GM19351 (cell line): ENCODE results near the gene TNIK.

Source experiments
- ATAC-seq: cut with Tn5 transposase; IDR thresholded peaks from one replicate; pipeline ENCODE4 v1.9.1; 2021; ENCODE audit warnings: mild to moderate bottlenecking, moderate library complexity; ENCODE audit not compliant: unreplicated experiment

Gene TNIK

DNA sequence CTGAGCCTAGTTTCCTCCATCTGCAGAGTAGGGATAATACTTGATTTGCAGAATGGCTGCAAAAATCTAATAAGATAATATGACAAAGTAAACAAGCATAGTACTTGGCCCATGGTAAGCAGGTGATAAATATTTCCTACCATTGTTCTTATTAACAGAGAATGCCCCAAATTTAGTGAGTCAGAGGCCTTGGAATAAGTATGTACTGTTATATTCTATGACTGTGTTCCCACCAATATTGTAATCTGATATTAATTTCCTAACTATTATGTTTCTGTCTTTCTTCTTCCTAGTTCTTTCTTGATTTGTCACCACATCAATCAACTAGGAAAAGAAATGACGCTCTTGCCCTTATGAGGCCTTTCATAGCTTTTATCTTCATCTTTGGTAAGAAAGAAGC is 255.3 kb downstream of the TNIK start:
- no peak for ATAC-seq

DNA sequence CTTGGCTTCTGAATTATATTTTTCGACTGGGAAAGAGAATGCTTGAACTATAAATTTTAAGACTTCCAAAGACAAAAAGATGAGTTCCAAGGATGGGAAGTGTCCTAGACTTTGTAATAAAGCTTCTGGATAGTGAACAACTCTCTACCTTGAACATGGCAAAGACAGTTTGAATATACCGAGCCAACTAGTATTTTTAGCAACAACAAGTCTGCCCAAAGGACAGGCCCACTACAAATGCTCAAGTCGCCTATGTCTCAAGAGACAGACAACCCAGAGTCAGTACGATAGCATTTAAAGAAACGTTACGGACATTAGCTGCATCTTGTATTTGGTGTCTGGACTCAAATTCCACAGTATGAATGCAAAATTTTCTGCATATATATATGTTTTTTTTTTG is 258.4 kb downstream of the TNIK start:
- no peak for ATAC-seq

DNA sequence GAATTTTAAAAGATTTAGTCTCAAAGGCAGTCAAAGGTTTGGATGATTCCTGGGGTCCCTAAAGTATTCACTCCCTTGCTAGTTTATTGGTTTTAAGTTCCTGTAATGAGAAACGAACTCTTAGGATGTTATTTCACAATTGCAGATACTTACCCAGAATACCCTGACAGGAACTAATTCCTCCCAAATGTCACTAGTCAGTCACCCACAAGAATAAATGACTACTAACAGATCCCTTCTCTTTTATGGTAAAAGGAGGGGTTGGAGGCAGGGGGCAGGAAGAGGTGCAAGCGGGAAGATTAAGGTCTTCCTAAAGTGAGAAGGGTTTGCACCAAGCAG is 259.5 kb downstream of the TNIK start:
- no peak for ATAC-seq

DNA sequence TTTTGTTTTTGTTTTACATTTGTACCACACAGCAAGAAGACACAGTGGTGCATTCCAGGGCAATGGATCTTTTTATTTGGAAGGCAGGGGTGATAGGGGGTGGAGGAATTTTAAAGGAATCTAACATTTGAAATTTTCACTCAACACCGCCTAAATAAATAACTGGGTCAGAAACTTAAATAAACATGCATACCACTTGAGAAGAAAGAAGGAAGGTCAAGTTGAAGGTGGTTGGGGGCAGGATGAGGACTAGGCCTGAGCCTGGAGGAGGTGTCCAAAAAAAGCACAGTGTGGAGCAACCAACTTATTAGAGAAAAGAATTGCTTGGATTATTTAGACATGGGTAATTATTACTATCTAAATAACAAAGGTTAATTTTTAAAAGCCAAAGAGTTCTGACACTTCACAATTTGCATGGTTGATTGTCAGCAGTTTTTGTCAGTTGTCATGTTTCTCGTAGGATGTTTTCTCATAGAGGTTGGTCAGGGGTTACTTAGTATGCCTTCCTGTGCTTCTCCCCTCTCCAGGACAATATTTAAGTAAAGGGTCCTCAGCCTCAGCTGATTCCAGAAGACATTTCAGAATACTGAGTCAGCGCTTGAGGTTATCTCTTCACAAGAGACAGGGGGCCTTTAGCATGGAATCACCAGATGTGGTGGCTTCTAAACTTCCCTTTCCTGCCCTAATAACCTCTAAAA is 260.0 kb downstream of the TNIK start:
- no peak for ATAC-seq

DNA sequence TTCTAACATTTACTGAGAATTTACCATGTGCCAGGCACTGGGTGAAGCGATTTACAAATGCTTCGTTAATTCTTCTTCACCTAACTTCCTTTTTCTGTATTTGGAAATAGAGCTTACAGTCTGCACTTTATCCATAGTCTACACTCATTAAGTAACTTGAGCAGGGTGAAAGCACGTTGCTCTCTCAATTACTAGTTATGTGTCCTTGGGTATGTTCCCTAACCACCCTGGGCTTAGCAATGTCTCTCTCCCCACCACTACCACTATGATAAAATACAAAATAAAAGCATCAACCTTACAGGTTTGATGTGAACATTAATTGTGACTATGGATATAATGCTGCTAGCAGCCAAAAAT is 260.8 kb downstream of the TNIK start:
- ATAC-seq = no peak

DNA sequence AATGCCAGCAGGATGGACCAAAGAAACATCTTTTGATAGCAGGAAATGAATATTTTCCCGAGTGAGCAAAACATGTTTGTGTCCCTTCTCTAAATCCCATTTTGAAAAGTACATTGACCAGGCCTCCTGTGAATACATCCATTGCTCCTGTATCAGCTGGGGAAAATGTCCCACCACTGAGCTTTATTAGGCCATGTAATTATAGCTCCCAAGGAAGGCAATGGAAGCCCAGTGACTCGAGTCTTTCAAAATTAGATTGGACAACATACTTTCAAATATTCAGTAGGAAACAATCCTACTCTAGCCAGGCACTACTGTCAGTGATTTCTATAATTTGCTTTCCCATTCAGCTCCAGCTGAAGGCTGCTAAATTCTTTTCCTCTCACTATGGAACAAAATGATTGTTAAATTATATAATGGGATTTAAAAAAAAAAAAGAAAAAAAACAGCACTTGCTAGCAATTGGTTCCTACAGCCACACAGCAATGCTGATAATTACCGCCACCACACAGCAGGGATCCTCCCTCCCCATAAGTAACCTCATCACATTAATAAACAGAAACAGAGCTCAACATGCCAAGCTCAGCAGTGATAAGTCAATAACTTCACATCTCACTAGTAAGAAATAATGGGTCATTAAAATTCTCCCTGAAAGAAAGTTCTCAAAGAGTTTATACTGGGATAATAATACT is 261.3 kb downstream of the TNIK start:
- no peak for ATAC-seq

DNA sequence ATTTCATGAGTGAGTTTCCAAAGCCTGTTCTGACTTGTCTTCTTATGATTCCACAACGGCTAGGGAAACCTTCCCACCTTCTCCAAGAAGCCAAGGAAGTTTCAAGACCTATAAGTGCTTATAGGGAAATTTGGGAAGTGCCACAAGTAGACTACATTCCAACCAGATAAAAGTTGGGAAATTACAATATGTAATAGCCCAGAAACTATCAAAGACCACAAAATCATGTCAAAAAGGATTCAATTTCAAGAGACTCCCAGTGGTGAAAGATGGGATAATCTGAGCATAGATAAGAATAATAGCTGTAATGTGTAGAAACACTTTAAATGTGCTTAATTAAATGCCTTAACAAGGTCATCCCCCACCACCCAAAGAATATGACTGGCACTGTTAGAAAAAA is 264.5 kb downstream of the TNIK start:
- no peak for ATAC-seq

DNA sequence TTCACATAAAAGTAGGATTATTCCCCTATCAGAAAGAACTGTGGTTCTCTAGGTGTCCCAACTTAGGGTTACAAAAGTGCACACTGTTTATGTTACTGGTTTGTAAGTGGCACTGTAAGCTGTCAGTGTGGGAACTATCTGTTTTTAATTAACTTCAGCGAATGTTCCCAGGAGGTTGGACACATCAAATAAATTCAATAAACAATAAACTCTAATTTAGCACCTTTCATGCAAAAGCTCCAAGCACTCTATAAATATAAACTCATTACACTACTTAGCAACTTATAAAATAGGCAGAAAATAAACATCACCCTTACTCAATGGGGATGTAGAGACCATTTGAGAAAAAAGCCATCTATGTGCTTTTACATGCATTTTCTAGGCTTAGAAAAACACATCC is 265.2 kb downstream of the TNIK start:
- ATAC-seq = no peak

DNA sequence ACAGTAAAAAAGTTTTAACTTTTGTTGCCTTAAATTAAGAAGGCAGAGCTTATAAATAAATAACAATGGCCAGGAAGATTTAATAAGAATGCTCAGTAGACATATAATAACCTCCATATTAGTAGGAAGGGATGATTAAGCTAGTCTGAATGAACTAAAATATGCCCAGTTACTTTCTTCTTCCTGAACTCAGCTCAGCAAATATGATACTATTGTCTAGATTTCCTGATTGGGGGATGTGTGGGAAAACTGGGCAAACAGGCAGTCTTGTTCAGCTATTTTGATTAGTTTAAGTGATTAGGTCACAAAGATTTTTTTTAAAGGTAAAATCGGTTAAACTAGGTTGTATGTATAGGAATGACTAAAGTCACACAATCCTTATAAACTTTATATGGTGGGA is 266.5 kb downstream of the TNIK start:
- no peak for ATAC-seq

DNA sequence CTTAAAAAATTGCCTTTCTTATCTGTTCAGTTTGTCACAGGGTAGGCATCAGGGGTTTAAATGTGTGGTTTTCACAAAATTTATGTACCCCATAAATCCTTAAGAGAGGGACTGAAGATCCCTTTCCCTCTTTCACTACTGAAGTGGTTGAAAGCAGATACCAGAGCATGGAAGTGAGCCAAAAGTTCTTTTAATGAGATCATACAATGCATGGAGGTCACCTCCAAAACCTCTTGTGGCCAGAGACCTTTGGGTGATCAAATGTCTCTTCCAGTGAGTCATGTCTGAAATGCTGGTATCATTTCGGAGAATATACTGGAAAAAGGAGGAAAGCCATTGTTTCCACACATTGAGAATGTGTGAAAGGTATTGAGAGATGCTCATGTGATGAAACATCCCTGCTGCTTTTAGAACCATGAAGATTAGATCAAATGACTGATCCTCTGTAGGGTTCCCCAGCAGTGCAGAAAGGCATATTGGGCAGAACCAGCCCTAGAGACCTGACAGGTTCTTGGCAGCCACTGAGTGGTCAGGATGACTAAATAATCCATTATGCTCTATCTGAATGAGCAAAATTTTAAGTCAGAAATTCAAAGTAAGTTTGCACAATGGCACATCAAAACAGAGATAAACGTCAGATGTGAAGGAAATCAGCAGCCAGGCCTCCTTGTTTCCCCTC is 267.9 kb downstream of the TNIK start:
- no peak for ATAC-seq

DNA sequence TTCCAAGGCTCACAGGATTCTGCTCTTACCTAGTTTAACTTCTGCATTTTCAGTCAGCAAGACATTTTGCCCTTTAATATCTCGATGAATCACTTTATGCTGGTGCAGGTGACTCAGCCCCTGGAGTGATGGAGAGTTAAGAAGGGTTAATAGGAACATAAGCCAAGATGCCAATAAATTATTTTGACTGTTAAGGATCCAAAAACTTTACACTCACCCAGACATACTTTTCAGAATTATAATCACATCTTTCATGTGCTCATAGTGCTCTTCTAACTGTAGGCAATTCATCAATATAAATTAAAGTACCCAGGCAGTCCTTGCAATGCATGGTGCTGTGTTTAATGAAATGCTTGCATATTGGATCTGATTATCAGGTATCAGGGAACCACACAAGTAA is 269.5 kb downstream of the TNIK start:
- ATAC-seq = no peak

DNA sequence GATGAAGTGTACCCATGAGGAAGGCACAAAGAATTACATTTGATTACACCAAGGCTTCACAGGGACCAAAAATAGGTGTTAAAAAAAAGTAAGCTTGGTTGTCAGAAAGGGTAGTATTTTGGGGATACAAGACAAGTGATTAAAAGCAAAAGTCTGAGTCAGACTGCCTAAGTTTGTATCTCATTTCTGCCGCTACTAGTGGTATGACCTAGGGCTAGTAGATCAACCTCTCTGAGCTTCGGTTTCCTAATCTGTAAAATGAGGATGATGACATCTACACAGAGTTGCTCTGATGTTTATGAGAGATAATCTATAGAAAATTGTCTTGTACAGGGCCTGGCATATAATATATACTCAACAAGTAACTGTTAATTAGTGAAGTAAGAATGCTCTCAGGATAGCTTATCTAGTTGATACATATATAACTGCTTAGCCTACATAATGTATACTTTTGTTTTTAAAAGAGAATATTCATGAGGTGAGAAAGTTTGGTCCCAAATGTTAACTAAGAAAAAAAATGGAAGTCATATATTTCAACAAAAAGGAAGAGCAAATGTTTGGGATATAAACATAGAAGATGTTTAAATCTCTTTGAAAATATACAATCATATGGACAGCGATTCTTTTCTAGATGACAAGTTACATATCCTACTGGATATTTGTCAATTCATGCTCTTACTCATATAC is 270.7 kb downstream of the TNIK start:
- ATAC-seq = peak; percentile 59

DNA sequence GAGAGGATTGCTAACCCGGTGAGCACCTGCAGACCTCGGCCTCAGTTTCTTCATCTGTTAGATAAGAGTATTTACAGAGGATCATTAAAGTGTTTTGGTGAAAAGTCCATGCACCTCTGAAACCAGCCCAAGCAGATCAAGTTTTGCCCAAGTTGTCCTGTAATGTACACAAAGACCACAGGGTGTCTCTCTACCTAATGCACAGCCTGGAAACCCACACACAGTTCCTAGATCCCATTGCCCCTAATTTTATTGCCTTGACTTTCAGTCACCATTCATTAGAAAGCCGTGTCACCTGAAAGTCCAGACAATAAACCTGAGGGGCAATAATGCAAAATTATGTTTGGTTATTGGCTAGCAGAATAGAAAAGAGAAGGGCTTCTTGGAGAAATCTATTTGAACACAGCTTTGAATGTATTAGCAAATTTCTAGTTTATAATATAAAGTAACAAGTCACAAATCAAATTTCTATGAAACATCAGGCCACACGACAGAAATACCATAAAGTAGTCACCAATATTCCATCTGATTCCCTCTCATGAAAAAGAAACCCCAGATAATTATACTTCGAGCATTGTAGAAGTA is 272.4 kb downstream of the TNIK start:
- peak; percentile 31 for ATAC-seq

DNA sequence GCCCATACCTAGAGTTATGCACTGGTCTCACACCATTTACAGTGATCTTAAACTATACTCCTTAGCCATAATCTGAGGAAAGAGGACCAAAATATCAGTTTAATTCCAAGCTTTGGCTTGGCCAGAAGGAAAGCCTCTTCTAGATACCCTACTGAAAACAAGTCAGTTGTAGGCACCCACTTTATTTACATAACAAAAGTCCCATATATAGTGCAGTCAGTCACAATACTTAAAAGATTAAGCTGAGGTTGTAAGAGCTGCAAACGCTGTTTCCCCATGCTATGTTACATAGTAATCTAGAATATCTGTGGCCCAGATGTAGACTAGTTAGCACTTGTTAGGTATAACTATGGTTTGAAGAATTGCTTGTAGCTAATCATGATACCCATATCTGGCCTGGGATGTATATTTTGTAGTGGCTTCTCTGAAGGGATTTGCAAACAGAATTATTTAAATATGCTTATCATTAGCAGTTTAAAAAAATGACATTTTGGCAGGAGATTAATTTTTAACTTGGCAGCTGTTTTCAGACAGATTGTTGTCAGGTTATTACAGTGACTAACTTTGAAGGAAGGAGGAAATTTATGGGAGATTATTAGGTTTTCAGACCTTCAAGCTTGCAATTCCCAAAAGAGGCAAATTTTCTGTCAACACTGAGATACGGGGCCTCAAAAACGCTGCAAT is 273.2 kb downstream of the TNIK start:
- no peak for ATAC-seq

DNA sequence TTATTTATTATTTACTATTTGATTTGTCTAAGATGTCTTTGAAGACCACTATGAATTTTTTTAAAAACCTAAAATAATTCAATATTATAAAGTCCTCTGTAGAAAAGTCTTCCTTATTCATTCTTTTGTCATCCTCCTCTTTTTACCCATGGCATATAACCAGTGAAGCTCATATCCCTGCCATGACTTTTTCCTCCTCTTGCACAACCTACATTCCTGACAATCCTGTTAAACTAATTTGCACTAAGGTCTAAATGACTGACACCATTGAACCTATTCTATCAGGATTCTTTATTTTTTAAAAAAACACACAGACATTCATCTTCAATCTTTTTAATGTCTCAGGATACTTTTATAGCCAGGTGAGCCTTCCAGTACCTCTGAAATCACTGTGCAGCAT is 273.8 kb downstream of the TNIK start:
- no peak for ATAC-seq

DNA sequence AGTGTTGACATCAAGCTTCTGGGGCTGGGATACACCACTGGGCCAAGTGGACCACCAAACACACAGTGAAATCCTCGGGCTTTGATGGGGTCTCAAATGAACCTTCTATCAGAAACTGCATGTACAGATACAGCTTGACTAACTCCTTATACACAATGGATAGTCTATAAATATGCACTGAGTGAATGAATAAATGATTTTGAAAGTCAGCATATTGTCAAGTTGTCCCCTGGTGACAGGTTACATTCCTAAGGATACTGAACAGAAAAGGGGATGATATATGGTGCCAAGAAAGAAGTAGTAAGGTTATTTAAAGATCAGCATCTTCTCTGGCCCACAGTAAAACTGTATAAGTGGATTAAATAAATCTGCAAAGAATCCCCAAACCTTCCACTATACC is 274.2 kb downstream of the TNIK start:
- ATAC-seq = no peak

DNA sequence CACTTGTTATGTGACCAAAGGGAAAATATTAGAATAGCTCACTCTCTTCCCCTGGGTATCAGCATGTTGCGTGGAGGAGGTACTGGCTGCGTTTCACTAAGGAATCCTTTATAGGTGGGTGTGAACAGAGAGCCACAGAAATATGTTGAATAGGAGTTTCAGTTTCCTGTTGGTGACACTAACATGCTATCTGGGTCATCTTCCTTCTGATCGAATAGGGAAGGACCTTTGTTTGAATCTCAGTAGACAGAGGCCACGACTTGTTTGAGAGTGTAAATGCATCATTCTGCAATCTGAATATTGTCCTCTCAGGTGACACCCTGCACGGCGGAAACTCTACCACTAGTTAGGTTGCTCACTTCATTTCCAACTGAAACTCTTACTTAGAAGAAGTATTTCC is 275.8 kb downstream of the TNIK start:
- ATAC-seq = peak; percentile 87

DNA sequence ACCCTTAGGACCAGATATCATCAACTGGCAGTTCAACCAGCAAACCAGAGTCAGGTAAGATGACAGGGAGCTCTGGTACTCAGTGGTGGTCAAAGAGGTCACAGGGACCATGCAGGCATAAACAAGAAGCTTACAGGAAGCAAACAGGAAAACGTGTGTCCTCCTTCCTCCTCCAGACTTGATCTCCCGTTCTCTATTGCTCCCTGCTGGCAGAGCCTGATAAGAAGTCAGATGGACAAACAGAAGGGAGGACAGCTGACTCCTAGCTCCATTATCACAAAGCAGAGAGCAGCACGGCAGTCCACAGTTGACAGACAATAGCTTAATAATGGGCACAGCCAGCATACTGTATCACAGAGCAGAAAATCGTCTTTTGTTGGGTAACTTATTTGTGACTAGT is 277.2 kb downstream of the TNIK start:
- no peak for ATAC-seq

DNA sequence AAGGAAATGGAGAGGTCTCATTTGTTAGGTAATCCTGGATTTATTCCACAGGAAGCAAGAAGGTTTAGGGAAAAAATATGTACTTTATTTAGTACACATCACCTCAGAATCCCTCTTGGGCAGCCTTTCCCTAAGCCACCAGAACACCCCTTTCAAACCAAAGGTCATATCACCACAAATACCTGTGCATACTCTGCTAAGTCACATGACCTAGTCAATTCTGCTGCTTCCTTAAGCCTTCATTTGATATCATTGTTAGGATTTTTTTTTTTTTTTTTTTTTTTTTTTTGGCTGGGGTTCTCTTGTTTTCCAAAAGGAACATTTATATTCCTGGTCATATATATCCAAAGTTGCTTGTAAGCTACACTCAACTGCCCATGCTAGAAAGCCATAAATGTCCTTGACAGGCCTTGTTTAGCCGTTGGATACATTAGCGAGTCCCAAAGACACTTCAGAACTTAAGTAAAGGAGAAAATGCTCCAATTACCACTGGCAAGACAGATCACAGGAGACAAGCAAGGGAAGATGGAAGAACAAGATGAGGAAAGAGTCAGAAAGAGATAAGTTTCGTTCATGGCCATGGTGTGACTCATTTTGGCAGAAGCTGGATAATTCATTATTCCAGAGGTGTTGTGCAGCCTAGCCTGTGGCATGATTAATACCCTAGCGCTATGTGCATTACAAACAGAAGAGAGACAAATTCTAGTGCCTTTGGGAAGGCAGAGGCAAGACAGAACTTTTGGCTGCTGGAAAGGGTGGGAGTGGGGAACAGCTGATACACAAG is 278.1 kb downstream of the TNIK start:
- no peak for ATAC-seq

DNA sequence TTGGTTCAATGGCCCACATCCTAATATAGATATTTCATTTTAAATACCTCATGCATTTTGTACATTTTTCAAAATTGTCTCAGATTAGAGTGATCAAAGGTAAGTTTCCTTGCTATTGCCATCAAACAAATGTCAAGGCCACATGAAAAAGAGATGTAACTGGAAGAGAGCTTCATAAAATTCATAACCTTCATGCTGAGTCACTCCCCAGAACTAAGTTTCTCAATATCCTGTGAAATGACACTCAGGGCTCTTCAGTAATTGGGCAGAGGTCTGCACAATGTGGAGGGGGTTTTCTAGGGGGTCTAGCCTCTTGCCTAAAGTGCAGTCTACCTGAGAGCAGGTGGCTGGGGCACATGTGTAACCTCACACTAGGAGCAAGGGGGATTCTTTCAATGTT is 281.5 kb downstream of the TNIK start:
- no peak for ATAC-seq
